HG03457 (cell line): Measurements from ENCODE around the gene CRABP2.

Experiments
- ATAC-seq: cut with Tn5 transposase; IDR thresholded peaks from one replicate; pipeline ENCODE4 v1.9.1; 2021; ENCODE audit warnings: moderate number of reproducible peaks; ENCODE audit not compliant: unreplicated experiment

The CRABP2 gene

DNA sequence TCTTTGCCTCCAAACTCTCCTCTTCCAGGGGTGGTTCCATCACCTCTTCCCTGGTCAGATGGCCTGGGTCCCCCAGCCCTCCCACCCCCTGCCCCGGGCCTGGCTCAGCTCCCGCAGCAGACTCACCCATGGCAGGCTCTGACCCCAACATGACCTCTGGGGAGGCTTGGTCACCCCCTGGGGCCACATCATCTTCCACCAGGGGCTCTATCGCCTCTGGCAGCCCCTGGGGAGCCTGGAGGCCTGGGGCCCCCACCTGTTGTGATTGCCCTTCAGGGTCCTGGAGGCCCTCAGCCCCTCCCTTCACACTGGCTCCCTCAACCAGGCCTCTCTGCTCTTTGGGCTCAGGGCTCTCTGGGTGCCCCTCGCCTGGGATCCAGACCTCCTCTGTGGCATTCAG lies 34.6 kb downstream of the CRABP2 start:
- ATAC-seq, result no peak

GRCh38 chr1:156670359-156670758 lies 35.0 kb downstream of the CRABP2 start:
- no peak for ATAC-seq

- ATAC-seq, result no peak
Observed at GRCh38 chr1:156669794-156670193, 35.6 kb downstream of the CRABP2 start.

DNA sequence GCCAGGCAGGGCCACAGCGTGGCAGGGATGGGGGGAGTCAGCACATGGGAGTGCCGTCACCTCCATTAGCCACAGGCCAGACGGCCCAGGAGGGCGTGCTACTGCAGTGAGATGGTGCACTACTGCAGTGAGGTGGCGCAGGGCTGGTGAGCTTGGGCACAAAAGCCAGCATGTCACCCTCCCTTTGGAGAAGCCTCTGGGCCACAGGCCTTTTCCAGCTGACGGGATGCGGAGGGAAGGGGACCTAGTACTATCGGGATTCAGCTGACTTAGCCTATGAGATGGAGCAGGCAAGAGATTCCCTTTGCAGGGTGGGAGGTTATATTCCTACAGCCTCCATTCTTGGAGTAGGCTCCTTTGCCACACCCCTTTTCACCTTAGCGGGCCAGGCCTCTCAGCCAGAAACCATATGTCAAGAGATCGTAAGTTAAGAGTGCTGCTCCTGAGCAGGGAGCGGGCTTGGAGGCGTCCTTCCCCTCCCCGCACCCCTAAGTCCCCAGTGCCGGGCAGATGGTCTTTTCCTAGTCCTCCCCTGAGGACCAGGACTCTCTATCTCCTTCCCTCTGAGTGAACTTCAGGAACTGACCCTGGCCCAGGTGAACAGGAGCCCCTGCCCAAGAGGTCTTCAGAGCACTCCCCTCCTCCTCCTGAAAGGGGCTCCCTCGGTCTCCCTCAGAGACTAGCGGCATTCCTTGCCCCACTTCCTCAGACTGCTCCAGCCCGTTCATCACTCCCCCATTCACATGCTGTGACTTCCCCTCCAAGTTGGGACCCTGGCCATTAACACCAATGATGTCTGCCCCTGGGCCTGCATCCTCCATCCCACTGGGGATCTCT lies 36.4 kb downstream of the CRABP2 start:
- no peak for ATAC-seq

DNA sequence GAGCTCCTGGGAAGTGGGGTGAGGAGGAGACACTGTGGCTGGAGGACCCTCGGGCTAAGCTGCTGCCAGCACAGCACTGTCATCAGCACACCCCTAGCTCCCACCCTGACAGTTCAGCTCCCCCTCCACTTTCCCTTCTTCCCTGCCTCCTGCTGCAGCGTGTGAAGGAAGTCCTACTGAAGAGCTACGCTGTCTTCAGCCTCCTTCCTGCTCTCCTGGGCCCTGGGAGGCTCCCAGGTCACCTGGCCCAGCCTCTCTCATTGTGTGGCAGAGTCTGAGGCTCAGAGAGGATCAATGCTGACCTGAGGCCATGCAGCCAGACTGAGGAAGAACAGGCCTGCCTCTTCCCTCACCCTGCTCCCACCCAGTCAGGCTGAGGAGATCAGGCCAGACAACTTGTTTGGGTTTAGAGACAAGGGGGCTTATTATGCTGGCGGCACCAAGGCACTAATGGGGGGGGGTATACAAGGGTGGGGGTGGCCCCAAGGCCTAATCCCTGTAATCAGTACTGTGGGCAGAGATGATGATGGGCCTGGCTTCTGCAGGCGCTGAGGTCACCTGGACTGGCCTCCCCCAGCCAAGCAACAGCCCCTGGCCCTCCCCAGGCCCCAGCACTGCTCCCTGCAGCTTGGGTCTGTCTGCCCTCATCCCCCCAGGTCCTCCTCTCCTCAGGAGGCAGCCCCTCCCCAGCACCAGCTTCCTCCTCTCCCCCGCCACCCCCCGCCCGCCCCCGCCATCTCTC lies 37.2 kb downstream of the CRABP2 start:
- no peak for ATAC-seq

GRCh38 chr1:156667610-156667967 lies 37.8 kb downstream of the CRABP2 start:
- no peak for ATAC-seq

DNA sequence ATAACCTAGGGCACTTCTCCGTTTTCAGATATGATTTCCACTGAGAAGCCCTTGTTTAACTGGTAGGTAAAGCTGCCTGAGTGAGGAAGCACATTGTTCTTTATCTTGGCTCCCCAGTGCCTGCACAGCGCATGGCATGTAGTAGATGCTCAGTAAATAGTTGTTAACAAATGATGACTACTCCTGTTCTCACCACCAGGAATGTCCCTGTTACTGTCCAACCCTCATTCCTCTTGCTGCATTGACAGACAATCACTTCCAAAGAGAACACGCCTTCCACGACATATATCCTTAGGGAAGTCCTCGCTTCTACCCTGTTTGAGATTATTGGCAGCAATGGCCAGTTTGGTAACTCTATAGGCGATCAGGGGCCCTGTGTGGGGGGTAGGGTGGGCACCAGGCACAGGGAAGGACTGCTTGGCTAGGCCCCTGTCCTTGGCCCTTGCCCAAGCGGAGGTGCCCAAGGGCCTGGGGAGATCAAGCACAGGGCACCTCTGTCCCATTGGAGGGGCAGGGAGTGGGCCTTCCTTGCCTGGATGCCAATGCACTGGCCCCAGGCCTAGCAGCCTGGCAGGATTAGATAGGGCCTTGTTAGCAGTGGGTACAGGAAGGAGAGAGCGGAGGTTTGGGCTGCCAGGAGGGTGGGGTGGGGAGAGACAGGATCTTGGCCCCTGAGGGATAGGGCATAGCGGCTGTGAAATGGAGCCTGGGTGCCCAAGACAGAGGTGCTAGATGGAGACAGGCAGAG lies 38.3 kb downstream of the CRABP2 start:
- ATAC-seq, result no peak

DNA sequence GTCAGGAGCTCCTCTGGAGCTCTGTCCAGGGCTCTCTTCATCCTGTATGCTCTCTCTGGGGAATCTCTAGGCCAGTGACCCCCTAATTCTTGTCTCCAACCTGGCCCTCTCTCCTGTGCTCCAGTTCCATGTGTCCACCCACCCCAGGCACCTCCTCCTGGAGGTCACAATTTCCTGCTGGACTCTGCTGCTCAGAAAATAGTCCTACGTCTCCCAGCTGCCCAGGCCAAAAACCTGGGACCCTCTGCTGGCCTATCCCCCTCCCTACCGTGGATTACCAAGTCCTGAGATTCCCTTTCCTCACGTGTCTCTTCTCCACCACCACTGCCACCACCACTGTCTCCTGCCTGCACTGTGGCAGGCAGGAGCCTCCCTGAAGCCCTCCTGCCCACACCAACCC lies 39.8 kb downstream of the CRABP2 start:
- ATAC-seq, result no peak

GRCh38 chr1:156664767-156665411 lies 40.5 kb downstream of the CRABP2 start:
- ATAC-seq, result no peak

DNA sequence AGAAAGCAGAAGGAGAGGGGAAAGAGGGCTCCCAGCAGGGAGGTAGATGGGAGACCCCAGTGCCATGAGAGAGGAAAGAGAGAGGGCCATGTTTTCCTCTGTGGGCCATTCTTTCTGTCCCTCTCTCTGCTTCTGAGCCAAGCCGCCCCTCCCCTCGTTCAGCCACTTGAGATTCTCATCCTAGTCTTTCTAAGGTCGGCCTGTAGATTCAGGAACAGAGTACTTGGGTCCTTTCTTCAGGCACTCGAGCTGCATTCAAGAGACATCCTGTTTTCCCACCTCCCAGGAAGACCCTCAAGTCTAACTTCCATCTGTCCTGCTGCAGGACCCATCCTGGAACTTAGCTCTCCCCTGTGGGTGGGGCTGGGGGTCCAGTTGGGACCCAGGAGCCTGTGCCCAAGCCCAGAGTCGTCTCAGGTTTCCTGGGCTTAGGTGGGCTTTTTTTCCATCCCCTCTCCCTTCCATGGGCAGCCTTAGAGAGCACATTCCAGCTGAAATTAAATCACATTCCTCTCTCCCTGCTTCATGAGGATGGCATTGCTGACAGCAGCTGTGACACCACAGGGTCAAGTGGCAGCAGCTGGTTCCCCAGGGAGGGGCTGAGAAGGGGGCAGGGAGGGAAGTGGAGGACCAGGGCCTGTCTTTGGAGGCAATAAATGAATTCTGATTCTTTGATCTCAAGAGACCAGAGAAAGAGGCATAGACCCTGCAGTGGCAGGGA lies 41.2 kb downstream of the CRABP2 start:
- no peak for ATAC-seq

DNA sequence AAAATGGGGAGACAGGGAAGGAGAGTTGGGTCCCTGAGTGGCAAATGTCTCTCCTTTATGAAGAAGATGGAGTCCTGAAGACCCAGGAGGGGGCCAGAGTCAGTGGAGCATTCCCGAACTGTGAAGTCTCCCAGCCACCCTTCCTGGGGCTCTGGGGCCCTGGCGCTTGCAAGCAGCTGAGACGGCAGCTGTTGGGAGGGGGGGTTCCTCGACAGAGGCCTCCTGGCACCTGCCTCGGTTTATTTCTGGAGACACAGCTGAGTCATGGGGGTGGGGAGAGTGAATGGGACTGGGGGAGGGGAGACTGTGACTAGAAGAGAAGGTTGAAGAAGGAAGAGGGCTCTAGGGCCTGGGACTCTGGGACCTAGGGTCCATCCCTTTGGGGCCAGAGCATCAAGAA lies 42.2 kb downstream of the CRABP2 start:
- ATAC-seq, result no peak

GRCh38 chr1:156662800-156663055 lies 42.7 kb downstream of the CRABP2 start:
- ATAC-seq, result no peak

GRCh38 chr1:156662005-156662799 lies 43.2 kb downstream of the CRABP2 start:
- ATAC-seq, result no peak

GRCh38 chr1:156660752-156661112 lies 44.7 kb downstream of the CRABP2 start:
- ATAC-seq, result no peak

DNA sequence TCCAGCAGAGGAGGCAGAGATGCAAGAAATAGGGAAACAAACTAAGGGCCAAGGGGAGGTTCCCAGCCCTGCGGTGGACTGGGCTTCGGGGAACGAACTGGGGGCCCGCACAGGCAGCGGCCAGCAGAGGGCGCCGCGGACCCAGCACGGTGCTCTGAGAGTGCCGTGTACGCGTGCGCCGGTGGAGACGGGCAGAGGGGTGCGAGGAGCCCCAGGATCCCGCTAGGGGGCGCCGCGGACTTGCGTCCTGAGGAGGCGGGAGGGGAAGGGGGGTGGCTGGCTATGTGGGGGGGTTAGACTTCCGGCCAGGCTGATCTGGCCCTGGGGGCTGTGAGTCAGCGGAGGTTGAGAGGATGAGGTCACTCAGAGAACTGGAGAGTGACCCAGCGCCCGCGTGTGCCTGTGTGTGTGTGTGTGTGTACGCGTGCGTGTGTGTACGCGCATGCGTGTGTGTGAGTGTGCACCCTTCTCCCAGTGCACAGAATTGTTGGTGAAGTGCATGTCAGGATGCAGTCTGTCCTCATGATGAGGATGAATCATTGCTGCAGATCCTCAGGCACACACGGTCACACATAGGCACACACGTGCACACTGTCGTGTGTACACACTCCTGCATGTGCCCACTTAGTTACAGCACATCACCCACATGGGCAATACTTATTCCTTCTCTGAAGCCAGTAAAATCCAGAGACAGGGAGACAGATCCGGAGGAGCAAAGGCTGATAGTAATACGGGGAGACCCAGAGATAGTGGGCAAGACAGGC lies 45.2 kb downstream of the CRABP2 start:
- ATAC-seq, result peak; percentile 55

DNA sequence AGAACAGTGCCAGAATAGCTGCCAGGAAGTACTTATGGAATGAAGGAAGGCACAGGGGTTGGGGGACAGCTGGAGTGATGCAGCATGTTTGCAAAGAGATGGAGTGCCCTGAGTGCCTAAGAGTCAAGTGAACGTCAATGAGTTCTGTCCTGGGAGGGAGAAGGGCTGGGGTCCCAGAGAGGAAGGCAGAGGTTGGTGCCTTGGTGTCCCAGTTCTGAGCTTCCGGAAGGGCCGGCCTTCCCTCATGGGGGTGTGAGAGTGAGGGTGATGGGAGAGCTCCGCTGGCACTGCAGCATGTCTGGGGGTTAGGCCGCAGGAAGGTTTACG lies 45.8 kb downstream of the CRABP2 start:
- no peak for ATAC-seq

DNA sequence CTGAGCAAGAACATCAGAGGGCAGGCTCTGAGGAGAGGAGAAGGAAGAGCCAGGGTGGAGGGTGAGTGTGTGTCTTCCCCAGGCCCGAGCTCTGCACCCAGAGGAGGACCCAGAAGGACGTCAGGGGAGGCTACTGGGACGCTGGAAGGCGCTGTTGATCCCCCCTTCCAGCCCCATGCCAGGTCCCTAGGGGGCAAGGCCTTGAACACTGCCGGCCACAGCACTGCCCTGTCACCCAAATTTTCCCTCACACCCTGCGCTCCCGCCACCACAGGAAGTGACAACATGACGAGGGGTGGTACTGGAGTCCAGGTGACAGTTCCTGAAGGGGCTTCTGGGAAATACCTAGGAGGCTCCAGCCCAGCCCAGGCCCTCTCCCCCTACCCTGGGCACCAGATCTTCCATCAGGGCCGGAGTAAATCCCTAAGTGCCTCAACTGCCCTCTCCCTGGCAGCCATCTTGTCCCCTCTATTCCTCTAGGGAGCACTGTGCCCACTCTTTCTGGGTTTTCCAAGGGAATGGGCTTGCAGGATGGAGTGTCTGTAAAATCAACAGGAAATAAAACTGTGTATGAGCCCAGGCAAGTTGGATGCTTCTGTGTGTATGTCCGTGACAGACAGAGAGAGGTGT lies 46.3 kb downstream of the CRABP2 start:
- ATAC-seq, result no peak

GRCh38 chr1:156658496-156658895 lies 46.9 kb downstream of the CRABP2 start:
- ATAC-seq, result no peak

- no peak for ATAC-seq
Observed at GRCh38 chr1:156657741-156658319, 47.6 kb downstream of the CRABP2 start.
